Measurements from ENCODE around the gene CX3CL1. TPM values are rescaled to one million over a fixed set of nuclear protein-coding genes. Genes with fewer than 3 reads are reported as not detected.

CX3CL1 gene
- total and polyA plus RNA-seq, 9 of the 15 experiments (the other 6 are each of a cell fraction or from before 2014, with no cell fraction given), result 0.09 TPM; not detected in 8

DNA sequence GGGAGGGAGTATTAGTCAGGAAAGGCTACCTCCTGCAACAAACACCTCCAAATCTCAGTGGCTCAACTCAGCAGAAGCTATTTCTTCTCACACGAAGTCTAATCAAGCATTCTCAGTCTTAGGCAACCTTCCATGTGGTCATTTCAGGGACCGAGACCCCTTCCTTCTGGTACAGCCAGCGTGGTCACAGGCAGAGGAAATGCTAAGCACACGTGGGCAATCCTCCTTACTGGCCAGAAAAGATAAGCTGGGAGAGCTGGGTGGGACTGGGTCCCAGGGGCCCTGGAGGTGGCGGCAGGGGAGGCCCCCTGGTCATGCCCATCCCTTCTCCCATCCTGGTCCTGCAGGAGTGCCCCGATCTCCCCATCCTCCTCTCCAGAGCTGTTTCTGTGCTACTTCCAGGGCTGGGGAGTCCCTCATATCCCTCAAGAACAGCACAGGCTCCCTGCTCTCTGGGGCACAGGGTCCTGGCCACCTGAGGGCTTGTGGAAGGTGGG lies 5.7 kb upstream of the CX3CL1 start:
- Histone ChIP-seq H3K9ac (ENCODE audit: insufficient read depth in 1 of 2, low read depth in 2 of 2, low read length in 2 of 2) (no peak overlapping the region), H3K27ac (ENCODE audit: extremely low read depth, low read depth, low read length) (no peak overlapping the region), H3K4me2 (ENCODE audit: insufficient read depth, low read length) (no peak overlapping the region), H3K9me1 (ENCODE audit: control insufficient read depth, insufficient read depth, low read length) (no peaks in the 10 kb centered on the region), H3K9me3 (replicated peaks; ENCODE audit: control insufficient read depth, insufficient read depth, low read depth, low read length) (no peaks in the 10 kb centered on the region), H3K79me2 (ENCODE audit: control insufficient read depth, insufficient read depth, low read length) (no peaks in the 10 kb centered on the region), H3K4me1 (replicated peaks in 1 of 2; ENCODE audit: control insufficient read depth in 2 of 2, insufficient read depth in 2 of 2, low read length in 2 of 2) (no peaks in the 10 kb centered on the region; a peak in 1 of 5 replicates), H3K36me3 (ENCODE audit: control insufficient read depth, insufficient read depth, low read length) (no peaks in the 10 kb centered on the region), H3K27me3 (ENCODE audit: control insufficient read depth in 2 of 2, insufficient read depth in 2 of 2, low read length in 2 of 2) (peaks cover 15 to 50% of the 10 kb centered on the region in 2 experiments), H2AFZ (ENCODE audit: low read depth, low read length) (no peak overlapping the region), H3K4me3 (no peak overlapping the region), H4K20me1 (replicated peaks; ENCODE audit: control insufficient read depth, insufficient read depth, low read length) (peaks cover 7% of the 10 kb centered on the region; the same call in 1 of the 2 replicates)
- BruUV-seq (replicated peaks), result no TSS peak
- DNase-seq (ENCODE audit: extremely low read depth in 1 of 4, low spot score in 3 of 4), result no peak
- no peak for ATAC-seq
- intact Hi-C loops (cut with micrococcal nuclease) (no loop called here), in situ Hi-C loops (cut with MboI) (no loop called here)
- CTCF ChIA-PET (ENCODE audit: low intra/inter-chr PET ratio), result no interaction called here
- no peak for FAIRE-seq
- 3% methylated on average over 5 of the region's 6 CpGs for WGBS (ENCODE audit: insufficient coverage, low coverage, missing lambda C conversion rate)
- POLR2A ChIA-PET, result interaction anchor here (0.6 kb wide), 2 partner anchors 58 to 358 kb away, joined by 3 to 4 read pairs; no protein-coding TSS in a partner anchor
- TF ChIP-seq DPF2 (IDR thresholded peaks at IDR 0.05) (no peak), HDAC2 (IDR thresholded peaks at IDR 0.05) (no peak), CBFA2T3 (IDR thresholded peaks at IDR 0.05) (0 out of 2 replicates have a peak, but pooled peaks have one; percentile 21), HOXB6 (CRISPR knock-in tag; IDR thresholded peaks at IDR 0.05; ENCODE audit: borderline replicate concordance) (no peak)

GRCh38 chr16:57367116-57367752 lies 5.1 kb upstream of the CX3CL1 start:
- ChIA-PET CTCF (ENCODE audit: low intra/inter-chr PET ratio) (no interaction called here), POLR2A (interaction anchor here (0.6 kb wide), 2 partner anchors 59 to 358 kb away, joined by 3 to 4 read pairs; no protein-coding TSS in a partner anchor)
- Histone ChIP-seq H3K27ac (ENCODE audit: extremely low read depth, low read depth, low read length) (no peak overlapping the region), H3K9me1 (ENCODE audit: control insufficient read depth, insufficient read depth, low read length) (no peaks in the 10 kb centered on the region), H3K4me1 (replicated peaks in 1 of 2; ENCODE audit: control insufficient read depth in 2 of 2, insufficient read depth in 2 of 2, low read length in 2 of 2) (peaks cover 0 to under 1% of the 10 kb centered on the region in 2 experiments; a peak in 2 of 5 replicates), H3K79me2 (ENCODE audit: control insufficient read depth, insufficient read depth, low read length) (no peaks in the 10 kb centered on the region), H3K9me3 (replicated peaks; ENCODE audit: control insufficient read depth, insufficient read depth, low read depth, low read length) (no peaks in the 10 kb centered on the region), H3K9ac (ENCODE audit: insufficient read depth in 1 of 2, low read depth in 2 of 2, low read length in 2 of 2) (no peak overlapping the region), H4K20me1 (replicated peaks; ENCODE audit: control insufficient read depth, insufficient read depth, low read length) (peaks cover 7% of the 10 kb centered on the region; the same call in 1 of the 2 replicates), H3K4me2 (ENCODE audit: insufficient read depth, low read length) (no peak overlapping the region), H3K27me3 (ENCODE audit: control insufficient read depth in 2 of 2, insufficient read depth in 2 of 2, low read length in 2 of 2) (peaks cover 15 to 57% of the 10 kb centered on the region in 2 experiments), H2AFZ (ENCODE audit: low read depth, low read length) (no peak overlapping the region), H3K4me3 (no peak overlapping the region), H3K36me3 (ENCODE audit: control insufficient read depth, insufficient read depth, low read length) (no peaks in the 10 kb centered on the region)
- ATAC-seq (no peak), FAIRE-seq (no peak), DNase-seq (ENCODE audit: extremely low read depth in 1 of 4, low spot score in 3 of 4) (no peak)
- no TSS peak for BruUV-seq (replicated peaks)
- TF ChIP-seq KDM1A (IDR thresholded peaks at IDR 0.05) (no peak), NFIC (IDR thresholded peaks at IDR 0.05) (peak; percentile 34; the same call in 1 of the 2 replicates), KLF6 (CRISPR knock-in tag; IDR thresholded peaks at IDR 0.05; ENCODE audit: borderline replicate concordance) (no peak)
- intact Hi-C loops (cut with micrococcal nuclease), result no loop called here
- in situ Hi-C loops (cut with MboI), result no loop called here
- 6% methylated on average over 7 of the region's 7 CpGs for WGBS (ENCODE audit: insufficient coverage, low coverage, missing lambda C conversion rate)

All from K562 (cell line).